COLO668 (cell line): Measurements from ENCODE around the gene EVX2.

Experiments used
- DNase-seq: peaks from one replicate; lab custom pipeline; 2025; ENCODE audit not compliant: unreplicated experiment; lab: John Stamatoyannopoulos, UW

Gene EVX2

GRCh38 chr2:176096986-176097819, 13.4 kb upstream of the EVX2 start:
- peak; percentile 86 for DNase-seq

GRCh38 chr2:176096243-176096985, 12.7 kb upstream of the EVX2 start:
- DNase-seq: no peak

GRCh38 chr2:176095421-176095820, 11.7 kb upstream of the EVX2 start:
- no peak for DNase-seq

GRCh38 chr2:176094349-176094748, 10.6 kb upstream of the EVX2 start:
- no peak for DNase-seq

GRCh38 chr2:176093898-176094249, 10.1 kb upstream of the EVX2 start:
- no peak for DNase-seq

GRCh38 chr2:176093145-176093897, 9.6 kb upstream of the EVX2 start:
- peak; percentile 71 for DNase-seq

- DNase-seq: peak; percentile 68
These were observed 8.7 kb upstream of the EVX2 start, which contains the start of gene HOXD13 for GRCh38 chr2:176092270-176093144. HOXD13 (plus strand) TSS chr2:176092721; CDS start chr2:176092891, 170 bp downstream.

- no peak for DNase-seq
These were observed 7.8 kb upstream of the EVX2 start for GRCh38 chr2:176091329-176092258.

- no peak for DNase-seq
These were observed 7.1 kb upstream of the EVX2 start for GRCh38 chr2:176090862-176091261.

- no peak for DNase-seq
These were observed 6.2 kb upstream of the EVX2 start for GRCh38 chr2:176089843-176090395.

GRCh38 chr2:176088937-176089842, 5.4 kb upstream of the EVX2 start:
- no peak for DNase-seq

- peak; percentile 74 for DNase-seq
These were observed 4.5 kb upstream of the EVX2 start for GRCh38 chr2:176088048-176088936.

GRCh38 chr2:176087330-176088047, 3.7 kb upstream of the EVX2 start:
- no peak for DNase-seq

GRCh38 chr2:176085861-176086771, 2.4 kb upstream of the EVX2 start:
- peak; percentile 62 for DNase-seq

- peak; percentile 52 for DNase-seq
These were observed 1.5 kb upstream of the EVX2 start for GRCh38 chr2:176085120-176085788.
